T-cell (primary cell): ENCODE results near the gene CEP120. TPM values are rescaled to one million over a fixed set of nuclear protein-coding genes. Genes with fewer than 3 reads are reported as not detected.

ENCODE experiments used
- ATAC-seq, 4 experiments: fragments of 200-7000 bp in 3 of 4; fragments of 150-1000 bp in 1 of 4; cut with Tn5 transposase; replicated peaks in 1 of 4; 1 replicate in 3 of 4; 2 replicates in 1 of 4; pipeline ENCODE4 v1.10.0; 2021; ENCODE audit warnings: moderate library complexity in 3 of 4, mild to moderate bottlenecking in 2 of 4, moderate number of reproducible peaks in 1 of 4
- CTCF ChIA-PET, 2 donors: fragments of 300-600 bp; sonication (Branson Sonifier 250); formaldehyde crosslinking; loops; one replicate each; lab custom pipeline; 2022; ENCODE audit warnings: antibody characterized with exemption in 2 of 2; lab: Charles Lee
- POLR2A ChIA-PET, 2 donors: fragments of 300-600 bp; sonication (Branson Sonifier 250); formaldehyde crosslinking; loops; one replicate each; lab custom pipeline; 2022; ENCODE audit warnings: antibody characterized with exemption in 2 of 2; lab: Charles Lee
- DNase-seq, 35 experiments: peaks; one replicate each; pipeline versions ENCODE4 v3.0.0 to v3.0.0-alpha.2; 2013 to 2023
- H3K27ac ChIP-seq: one replicate; pipeline ENCODE4 v1.5.1; 2013; ENCODE audit warnings: low read length
- H3K27me3 ChIP-seq, 2 experiments: replicated peaks in 1 of 2; 1 replicate in 1 of 2; 2 replicates in 1 of 2; pipeline versions ENCODE4 v1.6.1 to v1.7.0; 2013; ENCODE audit warnings: low read length in 1 of 2, mixed read lengths in 1 of 2; ENCODE audit not compliant: control insufficient read depth in 2 of 2, insufficient read depth in 2 of 2; ENCODE audit errors: extremely low read depth in 1 of 2
- H3K36me3 ChIP-seq, 2 donors: 1 replicate in 1 of 2; 2 replicates in 1 of 2; pipeline versions ENCODE4 v1.6.1 to v1.7.0; 2013; ENCODE audit warnings: low read length in 1 of 2; ENCODE audit not compliant: control insufficient read depth in 2 of 2, insufficient read depth in 1 of 2; ENCODE audit errors: extremely low read depth in 1 of 2
- H3K4me1 ChIP-seq, 2 experiments: 1 replicate in 1 of 2; 2 replicates in 1 of 2; pipeline versions ENCODE4 v1.6.1 to v1.7.0; 2013; ENCODE audit warnings: low read length in 2 of 2, mixed read lengths in 1 of 2; ENCODE audit not compliant: insufficient read depth in 2 of 2, control insufficient read depth in 1 of 2; ENCODE audit errors: extremely low read depth in 1 of 2
- H3K4me3 ChIP-seq, 2 donors: 1 replicate in 1 of 2; 2 replicates in 1 of 2; pipeline versions ENCODE4 v1.5.1 to v1.7.0; 2013; ENCODE audit warnings: mild to moderate bottlenecking in 2 of 2, low read length in 1 of 2, moderate library complexity in 1 of 2; ENCODE audit not compliant: control insufficient read depth in 1 of 2; ENCODE audit errors: extremely low read depth in 1 of 2
- H3K9me3 ChIP-seq: 2 replicates; pipeline ENCODE4 v1.7.0; 2013
- H3K27ac Mint-ChIP-seq, 2 donors: one replicate each; pipeline ENCODE4 v1.8.0; 2020 to 2021; ENCODE audit warnings: mild to moderate bottlenecking in 2 of 2, mixed read lengths in 2 of 2
- H3K27me3 Mint-ChIP-seq, 2 donors: one replicate each; pipeline ENCODE4 v1.8.0; 2021 to 2022; ENCODE audit warnings: mixed read lengths in 2 of 2
- H3K36me3 Mint-ChIP-seq: one replicate; pipeline ENCODE4 v1.8.0; 2021; ENCODE audit warnings: mixed read lengths
- H3K4me1 Mint-ChIP-seq, 3 donors: one replicate each; pipeline ENCODE4 v1.8.0; 2020 to 2022; ENCODE audit warnings: mixed read lengths in 3 of 3, mild to moderate bottlenecking in 1 of 3
- H3K4me3 Mint-ChIP-seq, 3 donors: one replicate each; pipeline ENCODE4 v1.8.0; 2020 to 2022; ENCODE audit warnings: mild to moderate bottlenecking in 3 of 3, mixed read lengths in 3 of 3, moderate library complexity in 3 of 3
- H3K9me3 Mint-ChIP-seq, 3 donors: one replicate each; pipeline ENCODE4 v1.8.0; 2020 to 2022; ENCODE audit warnings: mixed read lengths in 3 of 3
- WGBS: methylation state at CpG from one replicate; pipeline ENCODE4 v1.1.5; 2013; ENCODE audit warnings: missing lambda C conversion rate; ENCODE audit not compliant: insufficient coverage; 5-methylcytosine and 5-hydroxymethylcytosine counted together
- total RNA-seq, 35 experiments: library from RNA in 6 of 35; stranded (reverse) in 6 of 35; fragments of 120-200 nt in 1 of 35; gene quantifications; one replicate each; pipeline versions ENCODE4 v1.2.1 to v1.2.4 and lab custom pipeline; 2013 to 2026

CEP120 gene
- total RNA-seq, 5 donors from 2014 or later (not counting 1 experiment from before 2014, with no cell fraction given), result 48.3 to 71.1 (median 62.8) TPM

DNA sequence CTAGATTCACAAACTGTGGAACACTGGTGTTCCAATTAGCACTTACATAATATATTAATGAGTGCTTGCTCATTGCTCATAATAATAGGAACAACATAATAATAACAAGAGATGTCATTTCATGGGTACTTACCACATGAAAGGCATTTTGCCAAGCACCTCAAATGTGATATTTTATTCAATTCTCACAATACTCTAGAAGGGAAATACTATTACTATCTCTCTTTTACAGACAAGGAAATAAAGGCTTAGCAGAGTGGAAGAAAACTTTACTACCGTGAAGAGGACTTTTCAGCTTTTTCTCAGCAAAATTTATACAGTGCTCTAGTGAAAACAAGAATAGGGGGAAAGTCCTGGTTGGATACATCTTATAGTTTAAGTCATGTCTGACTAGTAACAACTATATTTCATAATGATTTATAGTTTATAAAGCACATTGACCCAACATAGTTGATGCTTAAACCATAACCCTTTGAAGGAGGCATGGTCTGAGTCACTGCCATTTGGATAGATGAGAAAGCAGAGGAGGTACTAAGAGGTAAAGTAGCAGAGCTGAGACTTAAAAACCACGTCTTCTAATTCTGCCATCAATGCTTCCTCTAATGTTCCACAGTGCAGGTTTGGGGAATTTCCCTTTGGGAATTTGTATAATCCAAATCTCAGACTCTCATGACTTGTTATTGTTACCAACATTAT, 124.7 kb downstream of the CEP120 start:
- no peaks in the 10 kb centered on the region for H3K9me3 ChIP-seq
- no peak for ATAC-seq
- WGBS, result no CpG with 5 or more reads among the region's 2 CpGs
- H3K27me3 Mint-ChIP-seq, result peaks cover 8 to 9% of the 10 kb centered on the region in 2 donors
- no peaks in the 10 kb centered on the region for H3K27me3 ChIP-seq
- CTCF ChIA-PET, result no interaction called here
- H3K36me3 Mint-ChIP-seq, result no peaks in the 10 kb centered on the region
- H3K9me3 Mint-ChIP-seq, result peaks cover 0 to 12% (median 0%) of the 10 kb centered on the region in 3 donors
- no peak for DNase-seq
- H3K27ac ChIP-seq, result no peak overlapping the region
- H3K36me3 ChIP-seq, result no peaks in the 10 kb centered on the region
- H3K27ac Mint-ChIP-seq, result no peak overlapping the region
- H3K4me1 ChIP-seq, result no peaks in the 10 kb centered on the region
- no peak overlapping the region for H3K4me3 Mint-ChIP-seq
- H3K4me3 ChIP-seq, result no peak overlapping the region
- POLR2A ChIA-PET, result no interaction called here
- no peaks in the 10 kb centered on the region for H3K4me1 Mint-ChIP-seq

DNA sequence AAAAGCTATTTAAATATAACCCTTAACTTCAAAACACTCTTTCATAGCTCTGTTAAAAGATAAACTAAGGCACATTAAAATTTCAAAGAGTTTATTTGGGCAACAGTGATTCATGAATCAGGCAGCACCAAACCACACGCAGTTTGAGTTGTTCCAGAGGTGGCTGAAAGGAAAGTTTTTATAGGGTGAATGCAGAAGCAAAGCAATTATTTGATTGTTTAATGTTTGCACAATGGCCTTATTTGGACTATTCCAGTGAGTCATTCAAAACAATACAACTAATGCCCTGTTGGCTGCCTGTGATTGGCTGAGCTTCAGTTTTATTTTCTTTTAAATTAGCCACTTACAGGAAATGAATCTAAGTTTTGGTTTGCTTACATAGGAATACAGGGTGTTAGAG, 125.3 kb downstream of the CEP120 start:
- DNase-seq, result no peak
- H3K27me3 Mint-ChIP-seq, result peaks cover 8 to 10% of the 10 kb centered on the region in 2 donors
- no peak overlapping the region for H3K27ac Mint-ChIP-seq
- ChIA-PET POLR2A (no interaction called here), CTCF (interaction anchor here in 1 of 2 donors (0.5 kb wide), 1 partner anchor 796 kb away, joined by 3 read pairs; no protein-coding TSS in a partner anchor)
- H3K4me1 ChIP-seq, result no peaks in the 10 kb centered on the region
- H3K36me3 Mint-ChIP-seq, result no peaks in the 10 kb centered on the region
- H3K36me3 ChIP-seq, result no peaks in the 10 kb centered on the region
- H3K4me1 Mint-ChIP-seq, result no peaks in the 10 kb centered on the region
- H3K9me3 ChIP-seq, result no peaks in the 10 kb centered on the region
- no peaks in the 10 kb centered on the region for H3K27me3 ChIP-seq
- H3K27ac ChIP-seq, result no peak overlapping the region
- no peak overlapping the region for H3K4me3 Mint-ChIP-seq
- no peak for ATAC-seq
- WGBS, result 80% methylated on average over 1 of the region's 1 CpG
- peaks cover 0 to 12% (median 0%) of the 10 kb centered on the region in 3 donors for H3K9me3 Mint-ChIP-seq
- no peak overlapping the region for H3K4me3 ChIP-seq

DNA sequence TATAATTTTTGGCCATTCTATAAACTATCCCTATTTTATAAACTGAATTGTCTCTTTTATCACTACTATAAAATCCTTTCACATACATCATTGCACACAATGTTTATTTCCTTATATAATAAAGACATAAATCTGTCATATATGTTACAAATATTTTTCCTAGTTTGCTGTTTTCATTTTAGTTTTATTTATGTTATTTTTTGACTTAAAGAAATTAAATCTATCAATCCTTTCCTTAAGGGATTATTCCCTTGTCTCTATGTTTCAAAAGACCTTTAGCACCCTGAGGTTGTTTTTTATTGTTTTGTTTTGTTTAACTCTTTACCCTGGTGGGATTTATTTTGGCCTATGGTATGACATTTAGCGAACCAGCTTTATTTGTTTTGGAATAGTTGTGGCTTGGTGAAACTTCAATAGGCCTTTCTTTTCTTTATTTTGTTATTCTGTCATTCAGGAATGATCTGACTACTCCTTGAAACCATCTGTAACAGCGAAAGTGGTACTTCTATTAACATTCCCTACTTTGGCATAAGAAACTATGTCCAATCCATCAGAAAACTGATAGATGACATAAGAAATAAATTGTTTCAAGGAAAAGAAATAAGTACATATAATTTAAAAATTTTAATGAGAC, 125.9 kb downstream of the CEP120 start:
- peaks cover 0 to 12% (median 0%) of the 10 kb centered on the region in 3 donors for H3K9me3 Mint-ChIP-seq
- Histone ChIP-seq H3K4me1 (no peaks in the 10 kb centered on the region), H3K4me3 (no peak overlapping the region), H3K27ac (no peak overlapping the region), H3K9me3 (no peaks in the 10 kb centered on the region), H3K36me3 (no peaks in the 10 kb centered on the region), H3K27me3 (no peaks in the 10 kb centered on the region)
- no CpG with 5 or more reads among the region's 2 CpGs for WGBS
- ATAC-seq (no peak), DNase-seq (no peak)
- POLR2A ChIA-PET, result no interaction called here
- H3K36me3 Mint-ChIP-seq, result no peaks in the 10 kb centered on the region
- H3K4me3 Mint-ChIP-seq, result no peak overlapping the region
- H3K27me3 Mint-ChIP-seq, result peaks cover 8 to 10% of the 10 kb centered on the region in 2 donors
- CTCF ChIA-PET, result interaction anchor here in 1 of 2 donors (0.5 kb wide), 1 partner anchor 795 kb away, joined by 3 read pairs; no protein-coding TSS in a partner anchor
- no peak overlapping the region for H3K27ac Mint-ChIP-seq
- no peaks in the 10 kb centered on the region for H3K4me1 Mint-ChIP-seq

Other genes with a start within 250 kb of the CEP120 start
- 10 to 100 TPM; 59.0 to 73.5 (median 71.9) TPM for gene CSNK1G3, start 88.8 kb upstream of the CEP120 start, total RNA-seq